ENCODE data around the gene SPECC1. TPM values are rescaled to one million over a fixed set of nuclear protein-coding genes. Genes with fewer than 3 reads are reported as not detected.

Gene SPECC1
- total RNA-seq, 4 donors from 2014 or later = 44.5 to 87.9 (median 70.0) TPM

GRCh38 chr17:20066253-20066652, 57.1 kb downstream of the SPECC1 start:
- no peak for TF ChIP-seq CTCF (IDR thresholded peaks at IDR 0.05; ENCODE audit: low read depth)

- no peak for TF ChIP-seq CTCF (IDR thresholded peaks at IDR 0.05; ENCODE audit: low read depth)
Measured at GRCh38 chr17:20067711-20068110, 58.6 kb downstream of the SPECC1 start.

- no peak for TF ChIP-seq CTCF (IDR thresholded peaks at IDR 0.05; ENCODE audit: low read depth)
Measured at GRCh38 chr17:20068445-20068844, 59.3 kb downstream of the SPECC1 start.

- TF ChIP-seq CTCF (IDR thresholded peaks at IDR 0.05; ENCODE audit: low read depth) = no peak
Measured at GRCh38 chr17:20071824-20072691, 62.9 kb downstream of the SPECC1 start.

- no peak for TF ChIP-seq CTCF (IDR thresholded peaks at IDR 0.05; ENCODE audit: low read depth)
Measured at GRCh38 chr17:20072692-20072992, 63.5 kb downstream of the SPECC1 start.

- TF ChIP-seq CTCF (IDR thresholded peaks at IDR 0.05; ENCODE audit: low read depth) = no peak
Measured at GRCh38 chr17:20073055-20073979, 64.2 kb downstream of the SPECC1 start.

- TF ChIP-seq CTCF (IDR thresholded peaks at IDR 0.05; ENCODE audit: low read depth) = no peak
Measured at GRCh38 chr17:20074001-20074400, 64.8 kb downstream of the SPECC1 start.

Measured in subcutaneous adipose tissue (tissue), 4 donors.